ENCODE results near the gene DHDDS.
A peak's percentile ranks its signal among the peaks of the same experiment; 100 is the strongest.
"Not testable (repeated sequence)": the region's sequence is repeated elsewhere in the genome, so short reads cannot be mapped to it uniquely, and the experiment has no call there.

The DHDDS gene

GRCh38 chr1:26431979-26432695, at the start of gene DHDDS:
DHDDS (plus strand) TSS chr1:26432321; CDS start chr1:26432946, 625 bp downstream.
- DNase-seq: peak; percentile 99

- no peak for DNase-seq
Observed at GRCh38 chr1:26384076-26384475, 48.0 kb upstream of the DHDDS start.

GRCh38 chr1:26385063-26385462, 47.1 kb upstream of the DHDDS start:
- not testable (repeated sequence) for DNase-seq

- DNase-seq: no peak
Observed at GRCh38 chr1:26387447-26387846, 44.7 kb upstream of the DHDDS start.

GRCh38 chr1:26388791-26389445, 43.2 kb upstream of the DHDDS start:
- no peak for DNase-seq

- DNase-seq: no peak
Observed at GRCh38 chr1:26389604-26390247, 42.4 kb upstream of the DHDDS start.

GRCh38 chr1:26391450-26391849, 40.7 kb upstream of the DHDDS start:
- no peak for DNase-seq

- no peak for DNase-seq
Observed at GRCh38 chr1:26395754-26396153, 36.4 kb upstream of the DHDDS start.

- DNase-seq: no peak
Observed at GRCh38 chr1:26399034-26399433, 33.1 kb upstream of the DHDDS start.

- DNase-seq: no peak
Observed at GRCh38 chr1:26401891-26402290, 30.2 kb upstream of the DHDDS start.

- DNase-seq: no peak
Observed at GRCh38 chr1:26403656-26404055, 28.5 kb upstream of the DHDDS start.

GRCh38 chr1:26404641-26405040, 27.5 kb upstream of the DHDDS start:
- no peak for DNase-seq

GRCh38 chr1:26405281-26405915, 26.7 kb upstream of the DHDDS start:
- no peak for DNase-seq

- no peak for DNase-seq
Observed at GRCh38 chr1:26408604-26409003, 23.5 kb upstream of the DHDDS start.

- DNase-seq: no peak
Observed at GRCh38 chr1:26409191-26409807, 22.8 kb upstream of the DHDDS start.

- no peak for DNase-seq
Observed at GRCh38 chr1:26410706-26411623, 21.2 kb upstream of the DHDDS start, which contains the start of gene LIN28A. LIN28A (plus strand) TSS chr1:26410817; CDS start chr1:26410892, 75 bp downstream.

GRCh38 chr1:26411624-26412074, 20.5 kb upstream of the DHDDS start:
- no peak for DNase-seq

- DNase-seq: no peak
Observed at GRCh38 chr1:26412180-26412840, 19.8 kb upstream of the DHDDS start.

GRCh38 chr1:26413031-26413430, 19.1 kb upstream of the DHDDS start:
- no peak for DNase-seq

GRCh38 chr1:26417111-26417759, 14.9 kb upstream of the DHDDS start:
- peak; percentile 80 for DNase-seq
